HepG2 (cell line): Measurements from ENCODE around the gene AKAP9. TPM values are rescaled to one million over a fixed set of nuclear protein-coding genes. Genes with fewer than 3 reads are reported as not detected.

Source experiments
- AHDC1 ChIP-seq: sonication (generic); formaldehyde crosslinking; IDR thresholded peaks from 2 replicates; pipeline ENCODE4 v1.5.1; 2020; ENCODE audit warnings: mild to moderate bottlenecking, missing genetic modification reagents, borderline replicate concordance
- ATF3 ChIP-seq: sonication (generic); formaldehyde crosslinking; IDR thresholded peaks from 2 replicates; pipeline ENCODE4 v1.4.0; 2020; ENCODE audit warnings: missing genetic modification reagents
- ERF ChIP-seq: IDR thresholded peaks from 2 replicates; pipeline ENCODE4 v1.6.1; 2018; ENCODE audit warnings: missing biosample characterization, missing genetic modification reagents
- KDM4B ChIP-seq: sonication (generic); formaldehyde crosslinking; IDR thresholded peaks from 2 replicates; pipeline ENCODE4 v1.4.0; 2020; ENCODE audit warnings: missing genetic modification reagents
- KLF9 ChIP-seq: IDR thresholded peaks from 2 replicates; pipeline ENCODE4 v1.6.1; 2016; ENCODE audit warnings: low read depth
- MYPOP ChIP-seq: sonication (generic); formaldehyde crosslinking; IDR thresholded peaks from 2 replicates; pipeline ENCODE4 v1.8.1; 2023; ENCODE audit warnings: mild to moderate bottlenecking, moderate library complexity, missing genetic modification reagents
- SPEN ChIP-seq: sonication (generic); formaldehyde crosslinking; IDR thresholded peaks from 2 replicates; pipeline ENCODE4 v1.5.1; 2020; ENCODE audit warnings: low read depth, mild to moderate bottlenecking, missing genetic modification reagents
- TARDBP ChIP-seq: sonication (generic); formaldehyde crosslinking; IDR thresholded peaks from 2 replicates; pipeline ENCODE4 v1.8.0; 2022; ENCODE audit warnings: mild to moderate bottlenecking, missing genetic modification reagents
- ZBTB3 ChIP-seq: sonication (generic); formaldehyde crosslinking; IDR thresholded peaks from 2 replicates; pipeline ENCODE4 v1.4.0; 2020; ENCODE audit warnings: low read depth, mild to moderate bottlenecking, moderate library complexity, missing genetic modification reagents, borderline replicate concordance
- ZFX ChIP-seq: sonication (generic); formaldehyde crosslinking; IDR thresholded peaks from 2 replicates; pipeline ENCODE4 v1.4.0; 2020; ENCODE audit warnings: mild to moderate bottlenecking, low read depth, missing genetic modification reagents, moderate library complexity
- ZNF607 ChIP-seq: sonication (generic); formaldehyde crosslinking; IDR thresholded peaks from 2 replicates; pipeline ENCODE4 v1.5.1; 2020; ENCODE audit warnings: missing genetic modification reagents, mild to moderate bottlenecking, borderline replicate concordance
- ZNF616 ChIP-seq: sonication (generic); formaldehyde crosslinking; IDR thresholded peaks from 2 replicates; pipeline ENCODE4 v1.5.0; 2020; ENCODE audit warnings: low read depth, mild to moderate bottlenecking, missing genetic modification reagents
- ZNF639 ChIP-seq: conservative IDR thresholded peaks from 2 replicates; pipeline ENCODE4 v1.6.1; 2018; ENCODE audit warnings: missing genetic modification reagents
- ZNF691 ChIP-seq: sonication (generic); formaldehyde crosslinking; IDR thresholded peaks from 2 replicates; pipeline ENCODE4 v1.4.0; 2020; ENCODE audit warnings: missing genetic modification reagents, low read depth, mild to moderate bottlenecking, borderline replicate concordance
- ZNF784 ChIP-seq: sonication (generic); formaldehyde crosslinking; IDR thresholded peaks from 2 replicates; pipeline ENCODE4 v1.5.1; 2020; ENCODE audit warnings: missing genetic modification reagents, mild to moderate bottlenecking, borderline replicate concordance
- polyA plus RNA-seq, 8 experiments: library from polyadenylated mRNA; depleted of rRNA in 3 of 8; stranded (reverse) in 7 of 8; unstranded in 1 of 8; fragments of >200 nt; fragmentation: Illumina TruSeq in 4 of 8; extraction: Trizol in 4 of 8; gene quantifications; 2 replicates each; pipeline versions ENCODE4 v1.2.1 to v1.2.3, GENCODE V29; 2011 to 2016; ENCODE audit warnings: low read depth in 4 of 8, missing spikeins in 1 of 8, mixed read lengths in 1 of 8; ENCODE audit not compliant: insufficient read depth in 1 of 8
- total RNA-seq, 5 experiments: library from RNA; depleted of rRNA; stranded (reverse); fragments of >200 nt; fragmentation: Illumina TruSeq; extraction: Trizol; gene quantifications; 2 replicates each; pipeline ENCODE4 v1.2.3, GENCODE V29; 2016; ENCODE audit warnings: low read depth in 1 of 5

AKAP9 gene
- total and polyA plus RNA-seq, 2 of the 13 experiments (the other 11 are each of a cell fraction or from before 2014, with no cell fraction given): 27.6 to 33.1 TPM

GRCh38 chr7:91940572-91941341 is at the start of gene AKAP9 (continued):
- TF ChIP-seq ZNF691: peak; percentile 92
- peak; percentile 66; the same call in 1 of the 2 replicates for TF ChIP-seq TARDBP (CRISPR knock-in tag)
- peak; percentile 94 for TF ChIP-seq ZFX (CRISPR knock-in tag)
- 0 out of 2 replicates have a peak, but pooled peaks have one; percentile 22 for TF ChIP-seq ATF3 (CRISPR knock-in tag)
- TF ChIP-seq MYPOP (CRISPR knock-in tag): 0 out of 2 replicates have a peak, but pooled peaks have one; percentile 27
- TF ChIP-seq KDM4B (CRISPR knock-in tag): peak; percentile 71; the same call in 1 of the 2 replicates
- no peak; the same call in 1 of the 2 replicates for TF ChIP-seq ZBTB3 (CRISPR knock-in tag)
- TF ChIP-seq ZNF607 (CRISPR knock-in tag): peak; percentile 91
- peak; percentile 88 for TF ChIP-seq AHDC1
- no peak; the same call in 1 of the 2 replicates for TF ChIP-seq KLF9 (CRISPR knock-in tag)
- 0 out of 2 replicates have a peak, but pooled peaks have one; percentile 32 for TF ChIP-seq ZNF639
- peak; percentile 55; the same call in 1 of the 2 replicates for TF ChIP-seq ZNF784
- peak; percentile 70; the same call in 1 of the 2 replicates for TF ChIP-seq ZNF616 (CRISPR knock-in tag)
- peak; percentile 82 for TF ChIP-seq SPEN (CRISPR knock-in tag)
- TF ChIP-seq ERF: peak; percentile 86
